ENCODE results near the gene SULT4A1. TPM values are rescaled to one million over a fixed set of nuclear protein-coding genes. Genes with fewer than 3 reads are reported as not detected.
A peak's percentile ranks its signal among the peaks of the same experiment; 100 is the strongest.

SULT4A1 gene
- polyA plus RNA-seq, 3 donors: 2.8 to 5.4 (median 2.9) TPM

GRCh38 chr22:43812890-43813289 is 49.4 kb downstream of the SULT4A1 start:
- DNase-seq: no peak

GRCh38 chr22:43812149-43812842 is 50.0 kb downstream of the SULT4A1 start, which contains the start of gene EFCAB6:
TSS of gene EFCAB6 (minus strand) at chr22:43812305. CDS start at chr22:43782318, 29,987 bp downstream.
- peak; percentile 96 for DNase-seq

DNA sequence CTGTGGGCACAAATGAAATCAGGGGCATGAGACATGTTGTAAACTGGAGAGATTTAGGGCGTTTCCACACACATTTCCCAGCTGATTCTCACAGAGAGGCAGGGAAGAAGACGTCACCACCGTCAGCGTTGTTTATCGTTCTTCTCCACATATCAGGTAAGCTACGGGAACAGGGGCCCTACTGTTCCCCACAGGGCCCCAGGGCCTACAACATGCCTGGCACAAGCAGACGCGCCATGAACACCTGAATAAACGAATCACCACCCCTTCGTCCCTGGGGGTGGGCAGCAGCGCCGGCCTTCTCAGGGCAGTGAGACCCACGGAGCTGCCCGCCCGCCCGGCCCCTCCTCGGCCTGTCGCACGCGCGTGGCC is 50.5 kb downstream of the SULT4A1 start:
- DNase-seq: no peak

GRCh38 chr22:43802897-43803495 is 59.3 kb downstream of the SULT4A1 start:
- DNase-seq: no peak

DNA sequence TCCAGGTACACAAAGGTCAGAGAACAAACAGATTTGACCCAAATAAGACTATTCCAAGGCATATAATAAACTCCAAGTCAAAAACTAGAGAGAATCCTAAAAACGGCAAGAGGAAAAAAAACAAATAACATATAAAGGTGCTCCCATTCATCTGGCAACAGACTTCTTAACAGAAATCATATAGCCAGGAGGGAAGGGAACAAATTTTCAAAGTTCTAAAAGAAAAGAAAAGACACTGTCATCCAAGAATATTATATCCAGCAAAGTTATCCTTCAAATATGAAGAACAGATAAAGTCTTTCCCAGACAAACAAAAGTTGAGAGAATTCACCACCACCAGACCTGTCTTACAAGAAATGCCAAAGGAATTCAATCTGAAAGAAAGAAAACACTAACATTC is 61.3 kb downstream of the SULT4A1 start:
- DNase-seq: no peak

GRCh38 chr22:43798492-43798891 is 63.8 kb downstream of the SULT4A1 start:
- no peak for DNase-seq

GRCh38 chr22:43796567-43796966 is 65.7 kb downstream of the SULT4A1 start:
- peak; percentile 34 for DNase-seq

DNA sequence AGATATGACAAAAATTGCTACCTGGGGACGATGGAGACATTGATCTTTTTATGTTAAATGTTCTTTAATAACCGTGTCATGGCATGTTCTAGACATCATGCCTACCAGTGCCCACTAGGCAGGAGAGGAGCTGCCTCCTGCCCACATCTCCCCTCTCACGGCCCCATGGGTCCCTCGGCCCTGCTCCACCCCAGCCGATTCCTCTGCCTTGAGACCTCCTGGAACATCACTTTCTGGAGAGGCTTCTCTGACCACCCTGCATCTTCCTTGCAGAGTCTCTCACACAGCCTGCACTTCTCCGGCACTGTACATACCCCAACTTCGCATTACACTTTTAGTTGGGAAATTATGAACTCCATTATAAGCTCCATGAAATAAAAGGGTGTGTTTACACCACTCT is 67.0 kb downstream of the SULT4A1 start:
- DNase-seq: no peak

GRCh38 chr22:43792905-43793304 is 69.4 kb downstream of the SULT4A1 start:
- DNase-seq: no peak

DNA sequence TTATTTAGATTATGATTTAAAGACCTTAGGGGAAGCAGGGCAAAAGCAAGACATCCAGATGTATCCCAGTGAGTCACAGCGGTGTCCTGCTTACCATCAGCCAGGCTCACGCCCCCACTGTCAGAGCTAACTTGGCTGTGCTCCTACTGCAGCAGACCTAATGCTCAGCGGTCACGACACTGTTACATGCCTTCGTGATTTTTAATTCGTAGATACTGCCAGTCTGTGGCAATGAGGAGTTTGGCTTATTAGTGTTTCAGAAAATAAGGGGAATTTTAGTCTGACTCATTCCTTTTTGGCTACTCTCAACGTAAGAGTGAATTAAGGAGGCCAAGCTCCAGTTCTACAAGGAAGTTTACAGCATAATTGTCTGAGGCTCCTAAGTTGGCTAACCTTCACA is 72.9 kb downstream of the SULT4A1 start:
- DNase-seq: no peak

DNA sequence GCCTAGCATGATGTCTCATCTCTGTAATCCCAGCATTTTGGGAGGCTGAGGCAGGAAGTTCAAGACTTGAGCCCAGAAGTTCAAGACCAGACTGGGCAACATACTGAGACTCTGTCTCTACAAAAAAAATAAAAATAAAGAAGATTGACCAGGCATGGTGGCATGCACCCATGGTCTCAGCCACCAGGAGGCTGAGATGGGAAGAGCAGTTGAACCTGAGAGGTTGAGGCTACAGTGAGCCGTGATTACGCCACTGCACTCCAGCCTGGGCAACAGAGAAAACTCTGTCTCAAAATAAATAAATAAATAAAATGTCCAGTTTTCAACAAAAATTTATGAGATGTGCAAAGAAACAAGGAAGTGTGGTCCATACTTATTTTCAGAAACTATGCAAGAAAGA is 78.5 kb downstream of the SULT4A1 start:
- no peak for DNase-seq

GRCh38 chr22:43782448-43782847 is 79.9 kb downstream of the SULT4A1 start:
- DNase-seq: no peak

DNA sequence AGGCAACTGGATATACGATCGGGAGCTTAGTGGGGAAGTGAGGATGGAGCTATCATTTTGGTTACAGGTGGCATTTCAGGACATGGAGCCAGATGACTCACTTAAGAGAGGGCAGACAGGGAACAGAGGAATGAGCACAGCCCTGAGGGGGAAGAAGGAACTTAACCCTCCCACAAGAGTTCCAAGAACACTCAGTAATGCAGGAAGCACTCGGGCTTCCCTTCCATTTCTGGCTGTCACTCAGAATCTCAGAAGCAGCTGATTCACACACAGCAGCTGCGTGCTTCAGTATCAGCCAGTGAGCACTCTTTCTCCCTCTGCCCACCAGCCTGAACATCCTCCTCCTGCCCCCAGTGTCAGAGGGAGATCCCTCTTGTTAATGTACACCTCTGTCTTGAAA is 85.0 kb downstream of the SULT4A1 start:
- peak; percentile 7 for DNase-seq

- DNase-seq: no peak
Measured at GRCh38 chr22:43776081-43776670, 86.1 kb downstream of the SULT4A1 start.

Other genes with a start within 250 kb of the SULT4A1 start
- gene EFCAB6, start 50.2 kb downstream of the SULT4A1 start, polyA plus RNA-seq (ENCODE audit: insufficient read length in 3 of 3): 1 to 10 TPM; 4.3 to 6.0 (median 5.8) TPM
- gene PNPLA5, start 29.5 kb upstream of the SULT4A1 start, polyA plus RNA-seq (ENCODE audit: insufficient read length in 3 of 3): under 1 TPM; 0.04 to 0.24 (median 0.13) TPM
- gene PNPLA3, start 61.3 kb upstream of the SULT4A1 start, polyA plus RNA-seq (ENCODE audit: insufficient read length in 3 of 3): 1 to 10 TPM; 1.8 to 2.9 (median 2.8) TPM
- gene SAMM50, start 92.9 kb upstream of the SULT4A1 start, polyA plus RNA-seq (ENCODE audit: insufficient read length in 3 of 3): 10 to 100 TPM; 63.0 to 69.3 (median 65.7) TPM
- gene PARVB, start 161.8 kb upstream of the SULT4A1 start, polyA plus RNA-seq (ENCODE audit: insufficient read length in 3 of 3): 10 to 100 TPM; 20.6 to 22.0 (median 21.0) TPM

Measured in renal pelvis (tissue), 4 donors.